Measurements from ENCODE around the gene DACT3. TPM values are rescaled to one million over a fixed set of nuclear protein-coding genes. Genes with fewer than 3 reads are reported as not detected.

The DACT3 gene
- polyA plus RNA-seq, 3 donors from 2014 or later: not detected

DNA sequence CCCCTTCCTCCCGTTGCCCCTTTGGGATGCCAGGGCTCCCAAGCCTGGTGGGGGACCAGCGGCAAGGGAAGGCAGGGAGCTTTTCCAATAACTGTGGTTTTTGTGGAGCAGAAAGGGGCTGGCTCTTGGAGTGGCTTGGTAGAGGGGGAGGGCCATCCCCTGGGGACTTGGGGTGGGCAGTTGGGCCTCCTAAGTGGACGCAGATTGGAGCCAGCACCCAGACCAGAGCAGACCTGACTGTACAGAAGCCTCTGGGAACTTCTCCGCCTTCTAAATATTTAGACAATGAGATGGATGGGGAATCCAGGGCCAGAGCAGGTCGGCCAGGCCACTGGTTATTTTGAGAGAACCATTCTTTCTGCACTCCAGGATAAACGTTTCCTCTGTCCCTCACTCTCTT, 40.3 kb downstream of the DACT3 start:
- H3K4me3 Mint-ChIP-seq: no peak overlapping the region
- peaks cover 0 to 3% (median 0%) of the 10 kb centered on the region in 3 donors for H3K36me3 Mint-ChIP-seq
- no peak for DNase-seq
- H3K4me1 Mint-ChIP-seq: peaks cover 5 to 8% of the 10 kb centered on the region in 2 donors
- H3K27ac Mint-ChIP-seq: no peak overlapping the region
- peaks cover 0 to 4% (median 4%) of the 10 kb centered on the region in 3 donors for H3K27me3 Mint-ChIP-seq (ENCODE audit: low read depth in 3 of 3)
- no peaks in the 10 kb centered on the region for H3K9me3 Mint-ChIP-seq

DNA sequence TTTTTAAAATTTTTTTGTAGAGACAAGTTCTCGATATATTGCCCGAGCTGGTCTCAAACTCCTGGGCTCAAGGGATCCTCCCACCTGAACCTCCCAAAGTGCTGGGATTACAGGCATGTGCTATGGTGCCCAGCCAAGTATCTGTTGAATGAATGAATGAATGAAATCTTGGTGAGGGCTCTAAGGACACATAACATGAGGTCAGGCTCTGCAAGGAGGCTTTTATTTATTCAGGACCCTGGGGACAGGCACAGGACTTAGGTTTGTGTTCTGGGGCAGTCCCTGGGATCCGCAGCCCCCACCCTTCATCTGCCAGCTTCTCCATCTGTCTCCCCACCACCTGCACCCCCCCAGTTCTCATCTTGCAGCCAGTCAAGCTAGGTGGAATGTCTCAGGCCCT, 40.7 kb downstream of the DACT3 start:
- no peak for DNase-seq
- Mint-ChIP-seq H3K4me1 (peaks cover 5 to 8% of the 10 kb centered on the region in 2 donors), H3K9me3 (no peaks in the 10 kb centered on the region), H3K36me3 (peaks cover 0 to 3% (median 0%) of the 10 kb centered on the region in 3 donors), H3K27me3 (ENCODE audit: low read depth in 3 of 3) (peaks cover 0 to 4% (median 2%) of the 10 kb centered on the region in 3 donors), H3K27ac (no peak overlapping the region), H3K4me3 (no peak overlapping the region)

DNA sequence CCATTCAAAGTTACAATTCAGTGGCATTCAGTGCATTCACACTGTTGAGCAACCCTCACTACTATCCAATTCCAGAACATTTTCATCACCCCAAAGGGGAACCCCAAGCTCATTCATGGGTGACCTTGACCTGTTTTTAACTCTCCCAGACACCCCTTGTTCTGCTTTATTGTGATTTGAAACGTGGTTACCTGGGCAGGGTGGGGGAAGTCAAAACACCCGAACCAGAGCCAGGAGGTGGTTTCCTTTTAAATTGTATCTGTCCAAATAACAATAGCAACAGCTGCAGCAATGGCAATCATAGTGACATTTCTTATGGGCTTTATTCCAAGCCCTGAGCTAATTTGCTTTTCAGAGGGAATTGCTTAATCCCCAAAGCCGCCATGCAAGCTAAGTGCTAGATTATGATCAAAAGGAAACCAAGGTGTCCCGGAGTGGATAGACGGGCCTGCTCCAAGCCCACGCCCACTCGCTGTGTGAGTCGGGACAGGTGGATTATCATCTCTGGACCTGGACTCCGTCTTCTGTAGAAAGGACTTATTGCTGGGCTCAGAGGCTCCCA, 42.2 kb downstream of the DACT3 start:
- no peak for DNase-seq
- Mint-ChIP-seq H3K36me3 (peaks cover 0 to 3% (median 0%) of the 10 kb centered on the region in 3 donors), H3K27me3 (ENCODE audit: low read depth in 3 of 3) (peaks cover 0 to 4% (median 0%) of the 10 kb centered on the region in 3 donors), H3K4me3 (no peak overlapping the region), H3K4me1 (peaks cover 11 to 14% of the 10 kb centered on the region in 2 donors), H3K27ac (no peak overlapping the region), H3K9me3 (no peaks in the 10 kb centered on the region)

DNA sequence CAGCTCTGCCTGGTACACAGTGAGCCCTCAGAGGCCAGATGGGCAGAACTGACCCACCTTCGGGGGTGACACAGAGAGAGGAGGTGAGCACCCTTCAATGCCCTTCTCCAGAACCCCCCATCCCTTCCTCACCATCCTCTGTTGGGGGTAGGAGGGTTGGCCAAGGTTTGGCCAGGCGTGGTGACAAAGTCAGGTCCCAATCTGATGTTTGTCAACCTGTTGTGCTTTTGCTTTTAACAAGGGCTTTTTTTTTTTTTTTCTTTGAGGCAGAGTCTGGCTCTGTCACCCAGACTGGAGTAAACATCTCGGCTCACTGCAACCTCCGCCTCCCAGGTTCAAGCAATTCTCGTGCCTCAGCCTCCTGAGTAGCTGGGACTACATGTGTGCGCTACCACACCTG, 43.4 kb downstream of the DACT3 start:
- Mint-ChIP-seq H3K9me3 (no peaks in the 10 kb centered on the region), H3K4me1 (peaks cover 11 to 15% of the 10 kb centered on the region in 2 donors), H3K36me3 (peaks cover 0 to 3% (median 0%) of the 10 kb centered on the region in 3 donors), H3K27me3 (ENCODE audit: low read depth in 3 of 3) (peaks cover 0 to 6% (median 0%) of the 10 kb centered on the region in 3 donors), H3K4me3 (no peak overlapping the region), H3K27ac (no peak overlapping the region)
- DNase-seq: no peak

DNA sequence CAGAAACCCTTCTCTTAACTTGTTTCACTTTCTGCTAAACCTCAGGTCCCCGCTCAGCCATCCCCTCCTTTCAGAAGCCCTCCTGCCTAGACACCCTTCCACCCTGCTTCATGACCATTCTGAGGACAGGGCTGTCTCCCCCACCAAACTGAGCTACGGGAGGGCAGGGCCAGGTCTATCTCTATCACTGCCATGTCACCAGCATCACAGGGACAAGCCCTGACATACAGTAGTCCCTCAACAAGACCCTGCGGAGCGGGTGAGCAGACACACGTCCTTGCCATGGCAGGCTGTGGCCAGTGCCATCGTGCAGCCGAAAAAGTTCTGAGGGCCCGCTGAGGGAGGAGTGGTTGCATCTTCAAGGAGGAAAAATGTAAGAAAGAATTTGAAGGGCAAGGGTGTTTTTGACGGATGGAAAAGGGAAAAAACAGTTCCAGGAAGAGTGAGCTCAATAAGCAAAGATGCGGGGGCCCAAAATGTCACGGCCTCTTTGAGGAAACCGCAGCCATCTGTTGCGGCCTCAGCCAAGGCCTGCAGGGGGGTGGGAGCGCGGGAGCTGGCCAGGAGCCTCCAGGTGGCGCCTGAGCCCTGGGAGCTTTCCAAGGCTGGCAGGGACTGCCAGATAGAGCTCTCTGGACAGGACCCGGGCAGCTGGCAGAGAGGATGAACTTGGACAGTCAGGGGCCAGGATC, 44.2 kb downstream of the DACT3 start:
- no peak for DNase-seq
- Mint-ChIP-seq H3K4me1 (peaks cover 19 to 24% of the 10 kb centered on the region in 2 donors), H3K4me3 (peak overlapping the region in 1 of 5 donors; percentile 52), H3K27me3 (ENCODE audit: low read depth in 3 of 3) (peaks cover 0 to 6% (median 2%) of the 10 kb centered on the region in 3 donors), H3K9me3 (no peaks in the 10 kb centered on the region), H3K36me3 (peaks cover 0 to 3% (median 0%) of the 10 kb centered on the region in 3 donors), H3K27ac (peak overlapping the region in 1 of 6 donors; percentile 60)

DNA sequence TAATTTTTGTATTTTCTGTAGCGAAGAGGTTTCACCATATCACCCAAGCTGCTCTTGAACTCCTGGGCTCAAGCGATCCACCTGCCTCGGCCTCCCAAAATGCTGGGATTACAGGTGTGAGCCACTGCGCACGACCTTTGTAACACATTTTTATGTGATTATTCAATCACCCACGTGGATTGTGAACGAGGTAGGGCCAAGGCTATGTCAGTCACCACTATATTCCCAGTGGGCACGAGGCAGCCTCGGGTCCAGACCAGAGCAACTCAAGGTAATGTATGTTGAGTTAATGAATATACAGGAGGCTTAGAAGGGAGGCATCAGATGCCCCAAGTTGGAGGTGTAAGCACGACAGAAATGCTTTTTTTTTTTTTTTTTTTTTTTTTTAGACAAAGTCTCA, 45.0 kb downstream of the DACT3 start:
- H3K4me3 Mint-ChIP-seq: no peak overlapping the region
- H3K9me3 Mint-ChIP-seq: no peaks in the 10 kb centered on the region
- peaks cover 0 to 3% (median 0%) of the 10 kb centered on the region in 3 donors for H3K36me3 Mint-ChIP-seq
- no peak for DNase-seq
- H3K27ac Mint-ChIP-seq: peak overlapping the region in 1 of 6 donors; percentile 62
- H3K27me3 Mint-ChIP-seq (ENCODE audit: low read depth in 3 of 3): peaks cover 2 to 9% (median 3%) of the 10 kb centered on the region in 3 donors
- peaks cover 27 to 32% of the 10 kb centered on the region in 2 donors for H3K4me1 Mint-ChIP-seq

DNA sequence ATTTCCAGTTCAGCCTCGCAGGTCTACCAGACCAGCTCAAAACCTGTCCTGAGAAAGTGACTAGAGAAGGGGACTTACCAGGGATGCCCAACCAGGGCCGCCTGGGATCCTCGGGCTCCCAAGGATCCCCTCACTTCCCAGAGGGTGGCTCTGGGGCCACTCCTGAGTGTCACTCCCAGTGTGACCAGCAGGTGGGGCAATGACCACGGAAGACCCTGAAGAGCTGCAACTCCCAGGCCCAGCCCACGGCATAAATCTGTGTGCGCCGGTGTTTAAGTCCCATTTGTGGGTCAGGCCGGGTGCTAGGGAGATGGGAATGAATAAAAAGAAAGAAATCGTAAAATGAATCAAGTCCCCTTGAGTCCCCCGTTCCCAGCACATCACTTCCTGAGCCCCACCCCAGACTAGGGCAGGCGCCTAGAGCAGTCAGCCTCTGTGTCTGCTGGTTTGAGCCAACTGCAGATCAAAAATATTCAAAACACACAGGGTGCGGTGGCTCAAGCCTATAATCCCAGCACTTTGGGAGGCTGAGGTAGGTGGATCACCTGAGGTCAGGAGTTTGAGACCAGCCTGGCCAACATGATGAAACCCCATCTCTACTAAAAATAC, 46.8 kb downstream of the DACT3 start:
- peaks cover 2 to 13% (median 5%) of the 10 kb centered on the region in 3 donors for H3K36me3 Mint-ChIP-seq
- peak overlapping the region in 2 of 5 donors; percentile 19 to 27 for H3K4me3 Mint-ChIP-seq
- peak; percentile 59 to 67 (median 65) for DNase-seq
- no peak overlapping the region for H3K27ac Mint-ChIP-seq
- peaks cover 2 to 9% (median 3%) of the 10 kb centered on the region in 3 donors for H3K27me3 Mint-ChIP-seq (ENCODE audit: low read depth in 3 of 3)
- no peaks in the 10 kb centered on the region for H3K9me3 Mint-ChIP-seq
- peaks cover 33 to 40% of the 10 kb centered on the region in 2 donors for H3K4me1 Mint-ChIP-seq

DNA sequence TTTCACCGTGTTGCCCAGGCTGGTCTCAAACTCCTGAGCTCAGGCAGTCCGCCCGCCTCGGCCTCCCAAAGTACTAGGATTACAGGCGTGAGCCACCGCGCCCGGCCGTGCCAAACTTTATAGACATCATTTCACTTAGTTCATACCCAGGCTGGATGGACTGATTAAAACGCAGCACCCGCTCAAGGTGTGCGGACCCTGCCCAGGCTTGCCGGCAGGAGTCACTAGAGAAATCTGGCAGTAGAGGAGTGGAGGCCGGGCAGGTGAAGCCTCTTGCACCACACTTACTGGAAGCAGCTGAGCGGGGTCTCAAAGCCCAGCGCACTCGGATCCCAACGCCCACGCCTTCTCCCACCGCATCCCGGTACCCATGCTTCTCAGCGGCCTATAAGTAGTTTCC, 47.5 kb downstream of the DACT3 start:
- Mint-ChIP-seq H3K4me1 (peaks cover 35 to 40% of the 10 kb centered on the region in 2 donors), H3K27me3 (ENCODE audit: low read depth in 3 of 3) (peaks cover 2 to 9% (median 3%) of the 10 kb centered on the region in 3 donors), H3K36me3 (peaks cover 7 to 18% (median 9%) of the 10 kb centered on the region in 3 donors), H3K4me3 (no peak overlapping the region), H3K27ac (no peak overlapping the region), H3K9me3 (no peaks in the 10 kb centered on the region)
- DNase-seq: no peak

DNA sequence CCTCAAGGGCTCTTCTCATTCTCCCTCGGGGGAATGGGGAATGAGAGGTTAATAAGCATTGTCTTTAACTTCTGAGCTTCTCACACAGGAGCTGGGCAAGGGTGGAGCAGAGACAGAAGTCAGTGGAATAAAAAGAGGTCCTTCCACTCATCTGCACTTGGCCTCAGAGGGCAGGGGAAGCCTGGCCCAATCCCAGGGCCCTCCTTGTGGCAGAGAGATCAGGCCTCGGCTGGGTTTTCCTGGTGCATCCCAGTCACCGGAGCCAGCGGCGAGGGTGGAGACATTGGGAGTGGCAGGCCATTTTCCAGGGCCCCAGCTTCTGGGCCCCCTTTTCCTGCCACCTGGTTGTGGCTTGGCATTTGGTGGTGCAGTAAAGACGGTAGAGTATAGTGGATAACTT, 49.2 kb downstream of the DACT3 start:
- H3K27me3 Mint-ChIP-seq (ENCODE audit: low read depth in 3 of 3): peaks cover 2 to 8% (median 3%) of the 10 kb centered on the region in 3 donors
- H3K9me3 Mint-ChIP-seq: no peaks in the 10 kb centered on the region
- H3K4me1 Mint-ChIP-seq: peaks cover 35 to 37% of the 10 kb centered on the region in 2 donors
- DNase-seq: no peak
- peak overlapping the region in 3 of 5 donors; percentile 30 to 53 (median 52) for H3K4me3 Mint-ChIP-seq
- peak overlapping the region; percentile 36 to 82 (median 70) for H3K27ac Mint-ChIP-seq
- peaks cover 12 to 25% (median 15%) of the 10 kb centered on the region in 3 donors for H3K36me3 Mint-ChIP-seq

DNA sequence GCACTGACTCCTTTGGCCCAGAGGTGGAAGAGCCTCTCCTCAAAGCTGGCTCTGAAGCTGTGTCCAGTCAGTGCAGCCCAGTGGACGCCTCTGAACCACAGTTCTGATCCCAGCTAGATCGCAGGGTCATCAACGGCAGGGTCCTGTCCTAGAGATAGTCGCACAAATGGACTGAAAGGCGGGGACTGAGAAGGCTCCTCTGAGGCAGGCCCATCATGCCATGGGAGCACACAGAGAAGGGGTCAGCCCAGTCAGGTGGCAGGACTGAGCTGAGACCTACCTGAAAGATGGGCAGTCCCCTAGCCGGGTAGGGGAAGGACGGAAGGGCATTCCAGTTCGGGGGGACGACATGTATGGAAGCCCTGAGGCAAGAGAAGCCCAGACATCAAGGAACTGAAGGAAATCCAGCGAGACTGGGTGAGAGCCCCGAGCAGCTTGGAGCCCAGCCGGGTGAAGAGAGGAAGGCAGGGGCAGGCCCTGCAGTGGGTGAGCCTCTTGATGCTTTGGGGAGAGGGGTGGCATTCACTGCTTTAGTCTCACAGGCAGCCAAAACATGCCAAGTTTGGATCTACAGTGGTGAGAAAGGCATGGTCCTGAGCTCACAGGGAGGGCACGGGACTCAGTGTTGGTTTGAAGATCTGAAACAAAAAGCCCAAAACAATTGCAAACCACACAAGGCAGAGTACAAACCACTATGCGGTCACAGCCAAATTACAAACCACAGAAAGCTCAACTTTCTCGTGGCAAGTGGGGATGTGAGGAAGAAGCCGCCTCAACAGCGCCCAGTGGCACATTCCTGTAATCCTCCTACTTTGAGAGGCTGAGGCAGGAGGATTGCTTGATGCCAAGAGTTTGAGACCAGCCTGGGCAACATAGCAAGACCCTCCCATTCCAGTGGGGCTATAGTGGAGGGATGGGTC, 49.9 kb downstream of the DACT3 start:
- Mint-ChIP-seq H3K4me3 (peak overlapping the region in 4 of 5 donors; percentile 43 to 53 (median 52)), H3K27me3 (ENCODE audit: low read depth in 3 of 3) (peaks cover 2 to 6% (median 3%) of the 10 kb centered on the region in 3 donors), H3K36me3 (peaks cover 12 to 31% (median 19%) of the 10 kb centered on the region in 3 donors), H3K27ac (peak overlapping the region; percentile 53 to 82 (median 68)), H3K9me3 (no peaks in the 10 kb centered on the region), H3K4me1 (peaks cover 32 to 33% of the 10 kb centered on the region in 2 donors)
- peak in 1 of 3 donors; percentile 21 for DNase-seq

DNA sequence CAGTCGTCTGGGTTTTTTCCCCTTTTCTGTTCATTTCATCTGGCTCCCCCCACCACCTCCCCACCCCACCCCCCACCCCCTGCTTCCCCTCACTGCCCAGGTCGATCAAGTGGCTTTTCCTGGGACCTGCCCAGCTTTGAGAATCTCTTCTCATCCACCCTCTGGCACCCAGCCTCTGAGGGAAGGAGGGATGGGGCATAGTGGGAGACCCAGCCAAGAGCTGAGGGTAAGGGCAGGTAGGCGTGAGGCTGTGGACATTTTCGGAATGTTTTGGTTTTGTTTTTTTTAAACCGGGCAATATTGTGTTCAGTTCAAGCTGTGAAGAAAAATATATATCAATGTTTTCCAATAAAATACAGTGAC, 50.6 kb downstream of the DACT3 start:
- Mint-ChIP-seq H3K27ac (peak overlapping the region in 3 of 6 donors; percentile 53 to 82 (median 74)), H3K4me3 (peak overlapping the region in 2 of 5 donors; percentile 43 to 44), H3K36me3 (peaks cover 12 to 31% (median 19%) of the 10 kb centered on the region in 3 donors), H3K9me3 (no peaks in the 10 kb centered on the region), H3K4me1 (peaks cover 32 to 36% of the 10 kb centered on the region in 2 donors), H3K27me3 (ENCODE audit: low read depth in 3 of 3) (peaks cover 2 to 6% (median 3%) of the 10 kb centered on the region in 3 donors)
- no peak for DNase-seq

DNA sequence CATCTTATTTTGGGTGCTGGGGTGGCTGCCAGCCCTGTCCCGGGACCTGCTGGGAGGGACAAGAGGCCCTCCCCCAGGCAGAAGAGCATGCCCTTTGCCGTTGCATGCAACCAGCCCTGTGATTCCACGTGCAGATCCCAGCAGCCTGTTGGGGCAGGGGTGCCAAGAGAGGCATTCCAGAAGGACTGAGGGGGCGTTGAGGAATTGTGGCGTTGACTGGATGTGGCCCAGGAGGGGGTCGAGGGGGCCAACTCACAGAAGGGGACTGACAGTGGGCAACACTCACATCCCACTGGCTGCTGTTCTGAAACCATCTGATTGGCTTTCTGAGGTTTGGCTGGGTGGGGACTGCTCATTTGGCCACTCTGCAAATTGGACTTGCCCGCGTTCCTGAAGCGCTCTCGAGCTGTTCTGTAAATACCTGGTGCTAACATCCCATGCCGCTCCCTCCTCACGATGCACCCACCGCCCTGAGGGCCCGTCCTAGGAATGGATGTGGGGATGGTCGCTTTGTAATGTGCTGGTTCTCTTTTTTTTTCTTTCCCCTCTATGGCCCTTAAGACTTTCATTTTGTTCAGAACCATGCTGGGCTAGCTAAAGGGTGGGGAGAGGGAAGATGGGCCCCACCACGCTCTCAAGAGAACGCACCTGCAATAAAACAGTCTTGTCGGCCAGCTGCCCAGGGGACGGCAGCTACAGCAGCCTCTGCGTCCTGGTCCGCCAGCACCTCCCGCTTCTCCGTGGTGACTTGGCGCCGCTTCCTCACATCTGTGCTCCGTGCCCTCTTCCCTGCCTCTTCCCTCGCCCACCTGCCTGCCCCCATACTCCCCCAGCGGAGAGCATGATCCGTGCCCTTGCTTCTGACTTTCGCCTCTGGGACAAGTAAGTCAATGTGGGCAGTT, 51.2 kb downstream of the DACT3 start:
- Mint-ChIP-seq H3K36me3 (peaks cover 12 to 31% (median 19%) of the 10 kb centered on the region in 3 donors), H3K4me1 (peaks cover 32 to 36% of the 10 kb centered on the region in 2 donors), H3K27ac (peak overlapping the region in 2 of 6 donors; percentile 35 to 43), H3K4me3 (no peak overlapping the region), H3K27me3 (ENCODE audit: low read depth in 3 of 3) (peaks cover 2 to 6% (median 3%) of the 10 kb centered on the region in 3 donors), H3K9me3 (no peaks in the 10 kb centered on the region)
- no peak for DNase-seq

All from immature natural killer cell (primary cell).